HepG2 (cell line): ENCODE results near the gene LDLRAD4. TPM values are rescaled to one million over a fixed set of nuclear protein-coding genes. Genes with fewer than 3 reads are reported as not detected.

Source experiments
- ATAC-seq: fragments of 200-7000 bp; cut with Tn5 transposase; 3 replicates; pipeline ENCODE4 v1.9.1; 2020; ENCODE audit warnings: mild to moderate bottlenecking, moderate library complexity
- BruUV-seq: library from RNA; stranded (reverse); fragments of 400-500 nt; replicated peaks from 2 replicates; lab custom pipeline; 2021; lab: Mats Ljungman, UMichigan
- CTCF ChIA-PET: fragments of 300-600 bp; formaldehyde crosslinking; extraction: SDS; loops from one replicate; lab custom pipeline; 2021; ENCODE audit warnings: low total read pairs, inconsistent platforms, low intra/inter-chr PET ratio; lab: Yijun Ruan, JAX
- POLR2A ChIA-PET: fragments of 350-600 bp; sonication (Branson Sonifier 250); formaldehyde crosslinking; loops from one replicate; lab custom pipeline; 2020; ENCODE audit warnings: antibody characterized with exemption, inconsistent platforms; lab: Yijun Ruan, JAX
- DNase-seq: peaks from one replicate; pipeline ENCODE4 v3.0.0-alpha.2; 2015; ENCODE audit warnings: low spot score
- FAIRE-seq: peaks from 3 replicates; lab custom pipeline; 2011; peaks lifted over from hg19 to GRCh38; lab: Jason Lieb, UNC
- H2AFZ ChIP-seq: one replicate; pipeline ENCODE4 v1.6.1; 2011; ENCODE audit warnings: low read length, inconsistent platforms
- H3K27ac ChIP-seq: fragments of 300-600 bp; 3 replicates; pipeline ENCODE4 v1.8.0; 2011; ENCODE audit warnings: mixed run types, mild to moderate bottlenecking, mixed read lengths, low read length, inconsistent platforms; ENCODE audit not compliant: insufficient read depth; ENCODE audit errors: extremely low read length
- H3K27me3 ChIP-seq, 2 experiments: fragments of 200-600 bp in 1 of 2; 2 replicates in 1 of 2; 3 replicates in 1 of 2; pipeline versions ENCODE4 v1.6.0 to v1.8.0; 2011; ENCODE audit warnings: low read length in 2 of 2, mild to moderate bottlenecking in 2 of 2, moderate library complexity in 2 of 2, inconsistent platforms in 1 of 2; ENCODE audit not compliant: insufficient read depth in 2 of 2, control insufficient read depth in 1 of 2
- H3K36me3 ChIP-seq, 2 experiments: fragments of 200-600 bp in 1 of 2; replicated peaks in 1 of 2; 2 replicates in 1 of 2; 3 replicates in 1 of 2; pipeline versions ENCODE4 v1.5.1 to v1.8.0; 2011; ENCODE audit warnings: low read length in 2 of 2, inconsistent platforms in 1 of 2; ENCODE audit not compliant: insufficient read depth in 2 of 2, control insufficient read depth in 1 of 2
- H3K4me1 ChIP-seq: 2 replicates; pipeline ENCODE4 v1.5.1; 2012; ENCODE audit warnings: low read length, inconsistent platforms; ENCODE audit not compliant: insufficient read depth
- H3K4me2 ChIP-seq: 2 replicates; pipeline ENCODE4 v1.6.0; 2011; ENCODE audit warnings: low read depth, low read length, inconsistent platforms
- H3K4me3 ChIP-seq, 3 experiments: fragments of 200-600 bp in 1 of 3; sonication (generic), shearing (Covaris generic) in 1 of 3; replicated peaks in 1 of 3; 2 replicates each; pipeline ENCODE4 v1.5.1; 2011 to 2016; ENCODE audit warnings: low read length in 3 of 3, inconsistent platforms in 2 of 3, low read depth in 2 of 3, mild to moderate bottlenecking in 2 of 3, control low read depth in 1 of 3, mixed read lengths in 1 of 3; ENCODE audit not compliant: insufficient read depth in 1 of 3
- H3K79me2 ChIP-seq: one replicate; pipeline ENCODE4 v1.6.1; 2011; ENCODE audit warnings: low read length, inconsistent platforms; ENCODE audit not compliant: insufficient read depth
- H3K9ac ChIP-seq: 2 replicates; pipeline ENCODE4 v1.6.0; 2011; ENCODE audit warnings: mild to moderate bottlenecking, low read depth, low read length, inconsistent platforms; ENCODE audit not compliant: insufficient read depth
- H3K9me3 ChIP-seq: 2 replicates; pipeline ENCODE4 v1.5.1; 2012; ENCODE audit warnings: mild to moderate bottlenecking, low read length
- H4K20me1 ChIP-seq: 2 replicates; pipeline ENCODE4 v1.6.0; 2011; ENCODE audit warnings: inconsistent platforms, mild to moderate bottlenecking, low read length, moderate library complexity; ENCODE audit not compliant: insufficient read depth
- ERF ChIP-seq: IDR thresholded peaks from 2 replicates; pipeline ENCODE4 v1.6.1; 2018; ENCODE audit warnings: missing biosample characterization, missing genetic modification reagents
- ESRRA ChIP-seq: sonication (generic); formaldehyde crosslinking; IDR thresholded peaks from 2 replicates; pipeline ENCODE4 v1.5.1; 2020; ENCODE audit warnings: mild to moderate bottlenecking, low read depth, missing genetic modification reagents
- MLLT10 ChIP-seq: sonication (generic); formaldehyde crosslinking; IDR thresholded peaks from 2 replicates; pipeline ENCODE4 v1.4.0; 2020; ENCODE audit warnings: missing genetic modification reagents
- SMAD9 ChIP-seq: sonication (generic); formaldehyde crosslinking; IDR thresholded peaks from 2 replicates; pipeline ENCODE4 v1.5.1; 2020; ENCODE audit warnings: mild to moderate bottlenecking, missing genetic modification reagents
- SNRNP70 ChIP-seq: fragments of 200-400 bp; formaldehyde crosslinking; IDR thresholded peaks from 2 replicates; pipeline ENCODE4 v1.6.1; 2017; ENCODE audit warnings: mild to moderate bottlenecking, low read depth, low read length, moderate library complexity
- YEATS2 ChIP-seq: sonication (generic); formaldehyde crosslinking; IDR thresholded peaks from 2 replicates; pipeline ENCODE4 v1.4.0; 2020; ENCODE audit warnings: missing genetic modification reagents, borderline replicate concordance
- ZBTB38 ChIP-seq: sonication (generic); formaldehyde crosslinking; IDR thresholded peaks from 2 replicates; pipeline ENCODE4 v1.5.1; 2020; ENCODE audit warnings: mild to moderate bottlenecking, missing genetic modification reagents
- ZNF224 ChIP-seq: sonication (generic); formaldehyde crosslinking; IDR thresholded peaks from 2 replicates; pipeline ENCODE4 v1.5.0; 2020; ENCODE audit warnings: mild to moderate bottlenecking, missing genetic modification reagents
- ZNF3 ChIP-seq: IDR thresholded peaks from 2 replicates; pipeline ENCODE4 v1.7.0; 2017; ENCODE audit warnings: inconsistent platforms
- ZNF652 ChIP-seq: IDR thresholded peaks from 2 replicates; pipeline ENCODE4 v1.6.1; 2016; ENCODE audit warnings: low read depth, borderline replicate concordance
- ZNF713 ChIP-seq: sonication (generic); formaldehyde crosslinking; IDR thresholded peaks from 2 replicates; pipeline ENCODE4 v1.4.0; 2020; ENCODE audit warnings: mild to moderate bottlenecking, missing genetic modification reagents
- WGBS: methylation state at CpG from one replicate; pipeline ENCODE4 v1.1.6; 2017; ENCODE audit warnings: low lambda C conversion rate; 5-methylcytosine and 5-hydroxymethylcytosine counted together
- in situ Hi-C: cut with HindIII; loops from 2 replicates; pipeline ENCODE4 v1.10.0; 2017; ENCODE audit warnings: low pct_unique_long_range_greater_than_20kb; ENCODE audit not compliant: extremely low pct_ligation_motif_present
- intact Hi-C: fragments of 100-400 bp; cut with micrococcal nuclease; formaldehyde crosslinking; loops from one replicate; pipeline ENCODE4 v1.10.0; 2022; ENCODE audit not compliant: unreplicated experiment
- polyA plus RNA-seq, 8 experiments: library from polyadenylated mRNA; depleted of rRNA in 3 of 8; stranded (reverse) in 7 of 8; unstranded in 1 of 8; fragments of >200 nt; fragmentation: Illumina TruSeq in 4 of 8; extraction: Trizol in 4 of 8; gene quantifications; 2 replicates each; pipeline versions ENCODE4 v1.2.1 to v1.2.3, GENCODE V29; 2011 to 2016; ENCODE audit warnings: low read depth in 4 of 8, missing spikeins in 1 of 8, mixed read lengths in 1 of 8; ENCODE audit not compliant: insufficient read depth in 1 of 8
- total RNA-seq, 5 experiments: library from RNA; depleted of rRNA; stranded (reverse); fragments of >200 nt; fragmentation: Illumina TruSeq; extraction: Trizol; gene quantifications; 2 replicates each; pipeline ENCODE4 v1.2.3, GENCODE V29; 2016; ENCODE audit warnings: low read depth in 1 of 5
- TF ChIP-seq, protein P1 (sequence below), 2 experiments: fragments of 450-650 bp in 1 of 2; sonication (generic) in 1 of 2; formaldehyde crosslinking; IDR thresholded peaks; 2 replicates each; pipeline versions ENCODE4 v1.5.0 to v1.8.0; 2020 to 2022; ENCODE audit warnings: mild to moderate bottlenecking in 1 of 2, missing genetic modification reagents in 1 of 2
- TF ChIP-seq, protein P2 (sequence below): fragments of 450-650 bp; IDR thresholded peaks from 2 replicates; pipeline ENCODE4 v1.6.1; 2016
- TF ChIP-seq, protein P3 (sequence below): sonication (generic); formaldehyde crosslinking; IDR thresholded peaks from 2 replicates; pipeline ENCODE4 v1.9.0; 2021; ENCODE audit warnings: mild to moderate bottlenecking, missing genetic modification reagents
- TF ChIP-seq, protein P4 (sequence below): IDR thresholded peaks from 2 replicates; pipeline ENCODE4 v1.6.1; 2016; ENCODE audit warnings: low read depth, borderline replicate concordance

Gene LDLRAD4
- total and polyA plus RNA-seq, 2 of the 13 experiments (the other 11 are each of a cell fraction or from before 2014, with no cell fraction given), result 13.6 to 20.9 TPM

DNA sequence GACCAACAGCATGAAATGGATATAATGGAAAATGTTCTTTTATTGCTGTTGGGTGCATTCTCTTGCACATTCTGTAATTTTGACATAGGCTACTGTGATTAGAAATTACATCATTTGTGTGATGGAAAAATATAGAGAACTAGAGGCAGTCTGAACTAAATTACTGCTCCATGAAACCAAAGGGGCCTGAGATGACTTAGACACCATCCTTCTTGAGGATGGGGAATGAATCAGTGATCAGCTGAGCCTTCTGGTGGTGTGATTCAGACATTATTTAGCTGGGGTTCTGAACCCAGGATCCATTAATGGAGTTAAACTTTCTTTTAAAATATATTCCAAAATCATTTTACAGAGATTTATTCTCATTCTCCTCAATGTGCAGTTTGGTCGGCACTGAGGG, 135.8 kb downstream of the LDLRAD4 start:
- TF ChIP-seq ESRRA (CRISPR knock-in tag) (no peak), MLLT10 (no peak), SMAD9 (CRISPR knock-in tag) (no peak), ZNF3 (CRISPR knock-in tag) (no peak), ZBTB38 (CRISPR knock-in tag) (no peak), SNRNP70 (no peak), ZNF713 (CRISPR knock-in tag) (no peak), ERF (CRISPR knock-in tag) (no peak), ZNF652 (CRISPR knock-in tag) (no peak), ZNF224 (CRISPR knock-in tag) (no peak), YEATS2 (CRISPR knock-in tag) (no peak)
- TF ChIP-seq, protein P1, sequence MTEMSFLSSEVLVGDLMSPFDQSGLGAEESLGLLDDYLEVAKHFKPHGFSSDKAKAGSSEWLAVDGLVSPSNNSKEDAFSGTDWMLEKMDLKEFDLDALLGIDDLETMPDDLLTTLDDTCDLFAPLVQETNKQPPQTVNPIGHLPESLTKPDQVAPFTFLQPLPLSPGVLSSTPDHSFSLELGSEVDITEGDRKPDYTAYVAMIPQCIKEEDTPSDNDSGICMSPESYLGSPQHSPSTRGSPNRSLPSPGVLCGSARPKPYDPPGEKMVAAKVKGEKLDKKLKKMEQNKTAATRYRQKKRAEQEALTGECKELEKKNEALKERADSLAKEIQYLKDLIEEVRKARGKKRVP (CRISPR knock-in tag; IDR thresholded peaks at IDR 0.05), result no peak
- TF ChIP-seq, protein P2, sequence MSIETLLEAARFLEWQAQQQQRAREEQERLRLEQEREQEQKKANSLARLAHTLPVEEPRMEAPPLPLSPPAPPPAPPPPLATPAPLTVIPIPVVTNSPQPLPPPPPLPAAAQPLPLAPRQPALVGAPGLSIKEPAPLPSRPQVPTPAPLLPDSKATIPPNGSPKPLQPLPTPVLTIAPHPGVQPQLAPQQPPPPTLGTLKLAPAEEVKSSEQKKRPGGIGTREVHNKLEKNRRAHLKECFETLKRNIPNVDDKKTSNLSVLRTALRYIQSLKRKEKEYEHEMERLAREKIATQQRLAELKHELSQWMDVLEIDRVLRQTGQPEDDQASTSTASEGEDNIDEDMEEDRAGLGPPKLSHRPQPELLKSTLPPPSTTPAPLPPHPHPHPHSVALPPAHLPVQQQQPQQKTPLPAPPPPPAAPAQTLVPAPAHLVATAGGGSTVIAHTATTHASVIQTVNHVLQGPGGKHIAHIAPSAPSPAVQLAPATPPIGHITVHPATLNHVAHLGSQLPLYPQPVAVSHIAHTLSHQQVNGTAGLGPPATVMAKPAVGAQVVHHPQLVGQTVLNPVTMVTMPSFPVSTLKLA, result no peak
- TF ChIP-seq, protein P3, sequence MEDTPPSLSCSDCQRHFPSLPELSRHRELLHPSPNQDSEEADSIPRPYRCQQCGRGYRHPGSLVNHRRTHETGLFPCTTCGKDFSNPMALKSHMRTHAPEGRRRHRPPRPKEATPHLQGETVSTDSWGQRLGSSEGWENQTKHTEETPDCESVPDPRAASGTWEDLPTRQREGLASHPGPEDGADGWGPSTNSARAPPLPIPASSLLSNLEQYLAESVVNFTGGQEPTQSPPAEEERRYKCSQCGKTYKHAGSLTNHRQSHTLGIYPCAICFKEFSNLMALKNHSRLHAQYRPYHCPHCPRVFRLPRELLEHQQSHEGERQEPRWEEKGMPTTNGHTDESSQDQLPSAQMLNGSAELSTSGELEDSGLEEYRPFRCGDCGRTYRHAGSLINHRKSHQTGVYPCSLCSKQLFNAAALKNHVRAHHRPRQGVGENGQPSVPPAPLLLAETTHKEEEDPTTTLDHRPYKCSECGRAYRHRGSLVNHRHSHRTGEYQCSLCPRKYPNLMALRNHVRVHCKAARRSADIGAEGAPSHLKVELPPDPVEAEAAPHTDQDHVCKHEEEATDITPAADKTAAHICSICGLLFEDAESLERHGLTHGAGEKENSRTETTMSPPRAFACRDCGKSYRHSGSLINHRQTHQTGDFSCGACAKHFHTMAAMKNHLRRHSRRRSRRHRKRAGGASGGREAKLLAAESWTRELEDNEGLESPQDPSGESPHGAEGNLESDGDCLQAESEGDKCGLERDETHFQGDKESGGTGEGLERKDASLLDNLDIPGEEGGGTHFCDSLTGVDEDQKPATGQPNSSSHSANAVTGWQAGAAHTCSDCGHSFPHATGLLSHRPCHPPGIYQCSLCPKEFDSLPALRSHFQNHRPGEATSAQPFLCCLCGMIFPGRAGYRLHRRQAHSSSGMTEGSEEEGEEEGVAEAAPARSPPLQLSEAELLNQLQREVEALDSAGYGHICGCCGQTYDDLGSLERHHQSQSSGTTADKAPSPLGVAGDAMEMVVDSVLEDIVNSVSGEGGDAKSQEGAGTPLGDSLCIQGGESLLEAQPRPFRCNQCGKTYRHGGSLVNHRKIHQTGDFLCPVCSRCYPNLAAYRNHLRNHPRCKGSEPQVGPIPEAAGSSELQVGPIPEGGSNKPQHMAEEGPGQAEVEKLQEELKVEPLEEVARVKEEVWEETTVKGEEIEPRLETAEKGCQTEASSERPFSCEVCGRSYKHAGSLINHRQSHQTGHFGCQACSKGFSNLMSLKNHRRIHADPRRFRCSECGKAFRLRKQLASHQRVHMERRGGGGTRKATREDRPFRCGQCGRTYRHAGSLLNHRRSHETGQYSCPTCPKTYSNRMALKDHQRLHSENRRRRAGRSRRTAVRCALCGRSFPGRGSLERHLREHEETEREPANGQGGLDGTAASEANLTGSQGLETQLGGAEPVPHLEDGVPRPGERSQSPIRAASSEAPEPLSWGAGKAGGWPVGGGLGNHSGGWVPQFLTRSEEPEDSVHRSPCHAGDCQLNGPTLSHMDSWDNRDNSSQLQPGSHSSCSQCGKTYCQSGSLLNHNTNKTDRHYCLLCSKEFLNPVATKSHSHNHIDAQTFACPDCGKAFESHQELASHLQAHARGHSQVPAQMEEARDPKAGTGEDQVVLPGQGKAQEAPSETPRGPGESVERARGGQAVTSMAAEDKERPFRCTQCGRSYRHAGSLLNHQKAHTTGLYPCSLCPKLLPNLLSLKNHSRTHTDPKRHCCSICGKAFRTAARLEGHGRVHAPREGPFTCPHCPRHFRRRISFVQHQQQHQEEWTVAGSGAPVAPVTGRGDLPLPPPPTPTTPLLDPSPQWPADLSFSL (CRISPR knock-in tag), result no peak
- TF ChIP-seq, protein P4, sequence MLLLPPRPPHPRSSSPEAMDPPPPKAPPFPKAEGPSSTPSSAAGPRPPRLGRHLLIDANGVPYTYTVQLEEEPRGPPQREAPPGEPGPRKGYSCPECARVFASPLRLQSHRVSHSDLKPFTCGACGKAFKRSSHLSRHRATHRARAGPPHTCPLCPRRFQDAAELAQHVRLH (CRISPR knock-in tag), result no peak
- H3K27me3 ChIP-seq, result no peaks in the 10 kb centered on the region
- in situ Hi-C loops, result no loop called here

More for the DNA sequence above, 135.8 kb downstream of the LDLRAD4 start:
- ChIA-PET POLR2A (no interaction called here), CTCF (no interaction called here)
- no peaks in the 10 kb centered on the region for H3K36me3 ChIP-seq
- no peak overlapping the region for H2AFZ ChIP-seq
- no peak overlapping the region for H3K9ac ChIP-seq
- 100% methylated on average over 1 of the region's 1 CpG for WGBS
- H3K9me3 ChIP-seq, result no peaks in the 10 kb centered on the region
- no peak for ATAC-seq
- no peak for DNase-seq
- no peak overlapping the region for H3K27ac ChIP-seq
- BruUV-seq, result no TSS peak
- FAIRE-seq, result no peak
- peaks cover 7% of the 10 kb centered on the region; the same call in 1 of the 2 replicates for H3K4me1 ChIP-seq
- intact Hi-C loops, result loop anchor here (5.0 kb wide), 1 partner anchor 37 kb away; no protein-coding TSS in a partner anchor
- H3K79me2 ChIP-seq, result no peaks in the 10 kb centered on the region
- no peaks in the 10 kb centered on the region for H4K20me1 ChIP-seq
- no peak overlapping the region for H3K4me2 ChIP-seq
- H3K4me3 ChIP-seq, result no peak overlapping the region
